Sigmoid colon (tissue), 4 donors: Measurements from ENCODE around the gene COX5B.

Source experiments
- CTCF ChIP-seq, 4 experiments: fragments of 450-650 bp in 3 of 4; fragments of 200-600 bp in 1 of 4; IDR thresholded peaks; one replicate each; pipeline ENCODE4 v1.5.1; 2016 to 2019; ENCODE audit warnings: antibody characterized with exemption in 4 of 4, mild to moderate bottlenecking in 3 of 4, moderate library complexity in 2 of 4
- EP300 ChIP-seq, 4 donors: sonication (generic); formaldehyde crosslinking; IDR thresholded peaks; one replicate each; pipeline ENCODE4 v1.6.1; 2017; ENCODE audit warnings: antibody characterized with exemption in 4 of 4
- POLR2A ChIP-seq, 2 donors: fragments of 450-650 bp; IDR thresholded peaks; one replicate each; pipeline ENCODE4 v1.6.1; 2016; ENCODE audit warnings: antibody characterized with exemption in 2 of 2, mild to moderate bottlenecking in 2 of 2, moderate library complexity in 2 of 2
- POLR2AphosphoS5 ChIP-seq, 4 donors: sonication (generic); formaldehyde crosslinking; IDR thresholded peaks; one replicate each; pipeline ENCODE4 v1.6.1; 2017; ENCODE audit warnings: antibody characterized with exemption in 4 of 4

- TF ChIP-seq CTCF (IDR thresholded peaks at IDR 0.05) (no peak), POLR2AphosphoS5 (IDR thresholded peaks at IDR 0.05) (no peak), POLR2A (IDR thresholded peaks at IDR 0.05) (no peak), EP300 (IDR thresholded peaks at IDR 0.05) (no peak)
Observed at GRCh38 chr2:97663626-97663961, 17.7 kb downstream of the COX5B start.
